Osteocyte (in vitro differentiated cells): ENCODE measurements around the gene INO80B. TPM values are rescaled to one million over a fixed set of nuclear protein-coding genes. Genes with fewer than 3 reads are reported as not detected.
"Not testable (repeated sequence)": the region's sequence is repeated elsewhere in the genome, so short reads cannot be mapped to it uniquely, and the experiment has no call there.

Source experiments
- DNase-seq: peaks from one replicate; pipeline ENCODE4 v3.0.0; 2021; ENCODE audit warnings: mixed read lengths; ENCODE audit not compliant: unreplicated experiment; ENCODE audit errors: extremely low spot score
- H3K27ac Mint-ChIP-seq: one replicate; pipeline ENCODE4 v1.8.0; 2021; ENCODE audit warnings: mild to moderate bottlenecking, mixed read lengths; ENCODE audit not compliant: unreplicated experiment
- H3K27me3 Mint-ChIP-seq: one replicate; pipeline ENCODE4 v1.8.0; 2021; ENCODE audit warnings: mixed read lengths; ENCODE audit not compliant: unreplicated experiment
- H3K36me3 Mint-ChIP-seq: one replicate; pipeline ENCODE4 v1.8.0; 2021; ENCODE audit warnings: mixed read lengths; ENCODE audit not compliant: unreplicated experiment
- H3K4me1 Mint-ChIP-seq: one replicate; pipeline ENCODE4 v1.8.0; 2021; ENCODE audit warnings: mixed read lengths; ENCODE audit not compliant: unreplicated experiment
- H3K4me3 Mint-ChIP-seq: one replicate; pipeline ENCODE4 v1.8.0; 2021; ENCODE audit warnings: mild to moderate bottlenecking, moderate library complexity, mixed read lengths; ENCODE audit not compliant: unreplicated experiment
- H3K9me3 Mint-ChIP-seq: one replicate; pipeline ENCODE4 v1.8.0; 2021; ENCODE audit warnings: mixed read lengths; ENCODE audit not compliant: unreplicated experiment
- CTCF ChIP-seq: fragments of 200-600 bp; sonication (generic); IDR thresholded peaks from 2 replicates; pipeline ENCODE4 v1.5.0; 2021; ENCODE audit warnings: antibody characterized with exemption, mild to moderate bottlenecking, moderate library complexity
- total RNA-seq: library from RNA; stranded (reverse); gene quantifications from 2 replicates; pipeline ENCODE4 v1.2.1, GENCODE V29; 2021

Gene INO80B
- total RNA-seq, 1 donor from 2014 or later: 41.9 TPM

- DNase-seq: no peak
- peaks cover 11% of the 10 kb centered on the region for H3K27me3 Mint-ChIP-seq
- H3K27ac Mint-ChIP-seq: peak overlapping the region; percentile 78
- no peak for TF ChIP-seq CTCF
- peaks cover 53% of the 10 kb centered on the region for H3K4me1 Mint-ChIP-seq
- no peaks in the 10 kb centered on the region for H3K9me3 Mint-ChIP-seq
- peak overlapping the region; percentile 88 for H3K4me3 Mint-ChIP-seq
- no peaks in the 10 kb centered on the region for H3K36me3 Mint-ChIP-seq
Observed at GRCh38 chr2:74439803-74440377, 15.0 kb upstream of the INO80B start.

GRCh38 chr2:74440378-74441169 lies 14.3 kb upstream of the INO80B start:
- peak; percentile 94 for DNase-seq

GRCh38 chr2:74441170-74441689 lies 13.7 kb upstream of the INO80B start:
- Mint-ChIP-seq H3K4me1 (peaks cover 51% of the 10 kb centered on the region), H3K9me3 (no peaks in the 10 kb centered on the region), H3K36me3 (no peaks in the 10 kb centered on the region), H3K4me3 (peak overlapping the region; percentile 88), H3K27ac (no peak overlapping the region), H3K27me3 (peaks cover 18% of the 10 kb centered on the region)
- DNase-seq: no peak
- no peak for TF ChIP-seq CTCF

More at GRCh38 chr2:74440378-74441169, 14.3 kb upstream of the INO80B start:
- H3K4me1 Mint-ChIP-seq: peaks cover 53% of the 10 kb centered on the region
- peak; percentile 27 for TF ChIP-seq CTCF
- peaks cover 16% of the 10 kb centered on the region for H3K27me3 Mint-ChIP-seq
- H3K4me3 Mint-ChIP-seq: peak overlapping the region; percentile 88
- no peaks in the 10 kb centered on the region for H3K36me3 Mint-ChIP-seq
- no peaks in the 10 kb centered on the region for H3K9me3 Mint-ChIP-seq
- H3K27ac Mint-ChIP-seq: peak overlapping the region; percentile 78

- H3K27ac Mint-ChIP-seq: peak within 1 kb of the TSS; percentile 59
- TF ChIP-seq CTCF: no peak
- no peak for DNase-seq
- H3K9me3 Mint-ChIP-seq: no peaks in the 10 kb centered on the region
- H3K4me3 Mint-ChIP-seq: peak within 1 kb of the TSS; percentile 88
- no peaks in the 10 kb centered on the region for H3K36me3 Mint-ChIP-seq
- H3K4me1 Mint-ChIP-seq: peaks cover 48% of the 10 kb centered on the region
- peaks cover 18% of the 10 kb centered on the region for H3K27me3 Mint-ChIP-seq
Observed at GRCh38 chr2:74441690-74442482, 13.0 kb upstream of the INO80B start, which contains the start of gene RTKN. Gene RTKN (minus strand): TSS chr2:74441937. CDS start chr2:74441816, 121 bp downstream.

GRCh38 chr2:74442483-74443297 lies 12.2 kb upstream of the INO80B start:
- Mint-ChIP-seq H3K4me1 (peaks cover 40% of the 10 kb centered on the region), H3K27me3 (peaks cover 23% of the 10 kb centered on the region)
- not testable (repeated sequence) for H3K36me3 Mint-ChIP-seq, DNase-seq, H3K9me3 Mint-ChIP-seq, H3K4me3 Mint-ChIP-seq, H3K27ac Mint-ChIP-seq
